Ectodermal cell (in vitro differentiated cells): ENCODE data around the gene SEC24D.

Experiments
- H3K27ac ChIP-seq: 2 replicates; pipeline ENCODE4 v1.7.0; 2013; ENCODE audit warnings: mild to moderate bottlenecking, low read depth, low read length; ENCODE audit not compliant: insufficient read depth, poor library complexity, severe bottlenecking
- H3K27me3 ChIP-seq: 2 replicates; pipeline ENCODE4 v1.7.0; 2013; ENCODE audit warnings: mild to moderate bottlenecking, low read length; ENCODE audit not compliant: insufficient read depth, control insufficient read depth, poor library complexity, severe bottlenecking
- H3K36me3 ChIP-seq: one replicate; pipeline ENCODE4 v1.7.0; 2013; ENCODE audit warnings: low read length; ENCODE audit not compliant: control insufficient read depth, insufficient read depth
- H3K4me1 ChIP-seq: one replicate; pipeline ENCODE4 v1.7.0; 2013; ENCODE audit warnings: low read length; ENCODE audit not compliant: control insufficient read depth, insufficient read depth
- H3K4me3 ChIP-seq: 2 replicates; pipeline ENCODE4 v1.7.0; 2013; ENCODE audit warnings: low read depth, low read length, control low read depth; ENCODE audit not compliant: insufficient read depth
- H3K9me3 ChIP-seq: 2 replicates; pipeline ENCODE4 v1.7.0; 2013; ENCODE audit warnings: mild to moderate bottlenecking, low read length, moderate library complexity; ENCODE audit not compliant: control insufficient read depth
- WGBS, 2 experiments: methylation state at CpG; one replicate each; pipeline ENCODE4 v1.1.7; 2013; ENCODE audit warnings: missing lambda C conversion rate in 2 of 2; 5-methylcytosine and 5-hydroxymethylcytosine counted together

The SEC24D gene

DNA sequence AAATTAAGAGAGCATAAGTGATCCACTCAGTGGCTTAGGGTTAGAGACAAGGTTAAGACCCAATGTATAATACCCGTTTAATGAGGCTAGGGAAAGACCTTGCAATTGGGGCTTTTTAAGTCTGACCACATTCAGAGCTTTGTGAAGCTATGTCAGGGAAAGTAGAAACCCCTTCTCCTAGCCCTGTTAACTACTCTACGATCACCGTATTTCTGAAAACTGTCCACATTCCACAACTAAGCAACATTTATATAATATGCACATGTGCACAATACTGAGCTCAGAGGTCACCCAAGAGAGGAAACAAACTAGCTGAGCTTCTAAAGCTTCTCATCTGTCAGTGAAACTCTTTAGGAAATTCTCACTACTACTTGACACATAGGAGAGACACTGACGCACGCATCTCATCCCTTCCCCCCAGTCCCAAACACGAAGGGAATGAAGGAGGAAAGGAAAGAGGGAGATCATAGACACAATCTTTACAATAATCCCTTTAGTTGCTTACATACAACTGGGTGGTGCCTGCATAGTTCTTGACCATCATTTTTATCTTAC, 94.5 kb downstream of the SEC24D start:
- 89 to 90% methylated on average over 3 to 6 of the region's 6 CpGs for WGBS, 2 experiments
- Histone ChIP-seq H3K27ac (no peak overlapping the region), H3K27me3 (no peaks in the 10 kb centered on the region), H3K9me3 (no peaks in the 10 kb centered on the region), H3K4me3 (no peak overlapping the region), H3K36me3 (no peaks in the 10 kb centered on the region), H3K4me1 (no peaks in the 10 kb centered on the region)

DNA sequence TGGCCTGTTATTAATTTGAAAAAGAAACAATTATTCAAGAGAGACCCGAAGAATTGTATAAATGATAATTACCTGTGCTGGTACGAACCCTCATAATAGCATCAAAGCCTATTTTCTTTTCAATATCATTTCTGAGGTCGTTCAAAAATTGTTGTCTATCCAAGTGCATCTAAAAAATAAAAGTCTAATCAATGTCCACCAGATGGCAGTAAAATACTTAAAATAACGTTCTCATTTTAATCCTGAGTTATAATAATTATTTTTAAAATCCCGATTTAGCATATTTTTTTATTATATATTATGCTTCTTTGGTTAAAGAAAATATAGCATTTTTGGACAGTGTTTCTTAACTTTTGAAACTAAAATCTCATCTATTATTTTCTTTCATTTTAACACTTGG, 95.1 kb downstream of the SEC24D start:
- no peaks in the 10 kb centered on the region for H3K4me1 ChIP-seq
- 88 to 100% methylated on average over 3 of the region's 5 CpGs for WGBS, 2 experiments
- no peaks in the 10 kb centered on the region for H3K9me3 ChIP-seq
- H3K27ac ChIP-seq: no peak overlapping the region
- no peaks in the 10 kb centered on the region for H3K36me3 ChIP-seq
- H3K27me3 ChIP-seq: no peaks in the 10 kb centered on the region
- no peak overlapping the region for H3K4me3 ChIP-seq

- H3K27me3 ChIP-seq: no peaks in the 10 kb centered on the region
- no peak overlapping the region for H3K4me3 ChIP-seq
- no peaks in the 10 kb centered on the region for H3K9me3 ChIP-seq
- 83 to 86% methylated on average over 2 of the region's 2 CpGs for WGBS, 2 experiments
- H3K27ac ChIP-seq: no peak overlapping the region
- no peaks in the 10 kb centered on the region for H3K36me3 ChIP-seq
- H3K4me1 ChIP-seq: no peaks in the 10 kb centered on the region
Measured at GRCh38 chr4:118739022-118739713, 96.8 kb downstream of the SEC24D start.

DNA sequence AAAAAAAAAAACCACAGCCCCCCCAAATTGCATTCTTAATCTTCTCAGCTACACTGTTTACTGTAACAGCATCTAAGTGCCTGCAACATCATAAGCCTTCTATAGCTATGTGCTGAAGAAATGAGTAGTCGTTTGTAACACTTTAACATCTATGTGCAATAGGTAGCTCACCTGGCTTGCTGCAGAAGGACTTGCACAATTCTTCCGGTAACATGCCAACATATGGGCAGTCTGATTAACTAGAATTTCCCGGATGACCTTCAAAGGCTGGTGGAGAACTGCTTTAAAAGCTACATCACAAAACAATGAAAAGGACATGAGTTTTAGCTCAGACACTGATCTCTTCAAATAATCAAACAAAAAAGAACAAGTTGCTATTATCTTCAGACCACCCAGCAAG, 97.8 kb downstream of the SEC24D start:
- Histone ChIP-seq H3K4me3 (no peak overlapping the region), H3K27me3 (no peaks in the 10 kb centered on the region), H3K4me1 (no peaks in the 10 kb centered on the region), H3K27ac (no peak overlapping the region), H3K36me3 (no peaks in the 10 kb centered on the region), H3K9me3 (no peaks in the 10 kb centered on the region)
- 96 to 98% methylated on average over 3 of the region's 3 CpGs for WGBS, 2 experiments

DNA sequence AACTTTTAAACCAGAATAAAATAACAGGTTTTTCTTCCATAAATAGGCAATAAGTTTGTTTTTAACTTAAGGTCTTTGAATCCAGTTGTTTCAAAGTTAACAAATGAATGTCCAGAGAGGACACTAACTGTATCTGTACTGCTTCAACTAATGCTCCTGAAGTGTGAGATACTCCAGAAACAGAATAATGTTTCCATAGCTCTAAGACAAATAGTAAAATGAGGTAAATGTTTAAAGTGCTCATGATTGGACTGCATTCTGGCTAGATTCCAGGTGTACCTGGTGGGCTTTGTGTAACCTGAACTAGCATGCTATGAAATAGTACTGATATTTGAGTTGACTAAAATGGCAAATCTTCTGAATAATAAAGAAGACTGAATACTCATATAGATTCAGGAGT, 99.0 kb downstream of the SEC24D start:
- H3K9me3 ChIP-seq: no peaks in the 10 kb centered on the region
- H3K36me3 ChIP-seq: no peaks in the 10 kb centered on the region
- no peaks in the 10 kb centered on the region for H3K27me3 ChIP-seq
- H3K4me3 ChIP-seq: no peak overlapping the region
- H3K4me1 ChIP-seq: no peaks in the 10 kb centered on the region
- H3K27ac ChIP-seq: no peak overlapping the region

DNA sequence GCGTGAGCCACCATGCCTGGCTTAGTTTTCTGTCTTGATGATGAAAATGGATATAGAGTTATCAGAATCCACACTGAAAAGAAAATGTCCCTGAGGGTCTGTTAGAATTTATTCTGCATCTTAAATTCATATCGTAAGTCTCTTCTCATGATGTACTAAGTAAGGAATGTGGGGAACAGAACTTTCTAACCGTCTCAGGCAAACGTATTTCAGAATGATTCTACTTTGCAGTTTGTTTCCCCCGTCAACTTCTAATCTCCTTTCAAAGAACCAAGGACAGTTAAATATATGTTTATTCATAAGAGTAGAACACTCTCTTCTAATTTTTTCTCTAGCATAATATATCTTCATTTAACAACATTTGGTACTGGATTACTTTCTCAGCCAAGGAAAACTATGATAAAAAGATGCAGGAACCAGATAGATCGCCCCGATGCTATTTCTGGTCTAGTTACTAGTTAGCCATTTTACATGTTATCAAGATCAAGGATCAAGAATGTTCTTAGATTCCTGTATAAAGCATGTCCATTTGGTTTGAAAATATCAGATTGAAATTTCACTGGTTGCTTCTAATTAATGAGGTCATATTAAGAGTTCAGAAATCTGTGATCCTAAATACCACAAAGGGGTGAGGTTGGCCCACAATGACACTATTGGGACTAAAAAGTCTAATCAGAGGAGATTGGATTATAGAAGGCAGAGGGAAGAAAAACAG, 101.3 kb downstream of the SEC24D start:
- no peaks in the 10 kb centered on the region for H3K4me1 ChIP-seq
- H3K27me3 ChIP-seq: no peaks in the 10 kb centered on the region
- WGBS, 2 experiments: 84 to 88% methylated on average over 5 to 7 of the region's 7 CpGs
- H3K27ac ChIP-seq: no peak overlapping the region
- H3K9me3 ChIP-seq: no peaks in the 10 kb centered on the region
- no peak overlapping the region for H3K4me3 ChIP-seq
- H3K36me3 ChIP-seq: no peaks in the 10 kb centered on the region

DNA sequence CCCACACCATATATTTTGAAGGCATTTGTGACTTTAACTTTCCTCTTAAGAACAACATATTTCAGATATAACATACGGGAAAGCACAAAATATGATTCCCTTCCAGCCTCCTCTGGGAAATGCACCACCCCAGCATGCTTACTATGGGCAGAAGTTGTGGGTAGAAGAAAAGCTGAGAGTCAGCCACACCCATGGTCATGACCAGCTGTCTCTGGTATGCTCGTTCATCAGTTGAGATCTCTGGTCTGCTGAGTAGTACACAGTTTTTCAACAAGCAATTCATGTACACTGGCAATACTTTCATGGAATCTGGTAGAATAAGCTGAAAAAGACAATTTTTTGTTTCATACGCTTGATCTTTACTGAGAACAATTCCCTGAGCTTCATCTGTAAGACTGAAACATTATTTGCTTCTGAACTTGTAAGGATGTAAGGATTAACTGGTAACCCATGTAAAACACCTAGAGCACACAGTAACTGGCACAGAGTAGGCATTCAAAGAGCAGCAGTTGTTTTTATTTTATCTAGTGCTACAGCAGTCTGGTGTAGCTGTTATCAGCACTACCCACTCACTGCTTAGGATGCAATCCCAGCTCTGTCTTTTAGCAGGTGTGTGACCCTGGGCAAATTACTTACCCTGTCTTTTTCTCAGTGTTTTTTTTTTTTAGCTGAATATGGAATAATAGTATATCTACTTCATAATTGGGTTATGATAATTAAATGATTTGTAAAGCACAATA, 103.2 kb downstream of the SEC24D start:
- 96 to 100% methylated on average over 2 to 3 of the region's 3 CpGs for WGBS, 2 experiments
- Histone ChIP-seq H3K27ac (no peak overlapping the region), H3K36me3 (no peaks in the 10 kb centered on the region), H3K4me3 (no peak overlapping the region), H3K27me3 (no peaks in the 10 kb centered on the region), H3K9me3 (no peaks in the 10 kb centered on the region), H3K4me1 (no peaks in the 10 kb centered on the region)

GRCh38 chr4:118730683-118731082, 105.2 kb downstream of the SEC24D start:
- Histone ChIP-seq H3K36me3 (no peaks in the 10 kb centered on the region), H3K27me3 (no peaks in the 10 kb centered on the region), H3K4me3 (no peak overlapping the region), H3K4me1 (no peaks in the 10 kb centered on the region), H3K9me3 (no peaks in the 10 kb centered on the region), H3K27ac (no peak overlapping the region)

- no peaks in the 10 kb centered on the region for H3K4me1 ChIP-seq
- no peaks in the 10 kb centered on the region for H3K36me3 ChIP-seq
Measured at GRCh38 chr4:118729287-118730286, 106.3 kb downstream of the SEC24D start.

More at GRCh38 chr4:118729287-118730286, 106.3 kb downstream of the SEC24D start:
- WGBS, 2 experiments: 96% methylated on average over 6 of the region's 6 CpGs
- no peak overlapping the region for H3K4me3 ChIP-seq
- no peak overlapping the region for H3K27ac ChIP-seq
- H3K9me3 ChIP-seq: no peaks in the 10 kb centered on the region
- no peaks in the 10 kb centered on the region for H3K27me3 ChIP-seq
